Mammary epithelial cell (primary cell): ENCODE results near the gene SRGAP2C.
"Not testable (repeated sequence)": the region's sequence is repeated elsewhere in the genome, so short reads cannot be mapped to it uniquely, and the experiment has no call there.

ENCODE experiments used
- CTCF ChIP-seq, 2 donors: IDR thresholded peaks in 1 of 2; conservative IDR thresholded peaks in 1 of 2; 2 replicates each; pipeline ENCODE4 v1.5.1; 2011 to 2012; ENCODE audit warnings: inconsistent platforms in 2 of 2, low read length in 2 of 2, mild to moderate bottlenecking in 2 of 2, control low read depth in 1 of 2, low read depth in 1 of 2; ENCODE audit not compliant: insufficient read depth in 1 of 2; ENCODE audit errors: extremely low read depth in 1 of 2
- EZH2 ChIP-seq: IDR thresholded peaks from 2 replicates; pipeline ENCODE4 v1.6.1; 2012; ENCODE audit warnings: low read length, inconsistent platforms, borderline replicate concordance

GRCh38 chr1:121165296-121165695 lies 19.5 kb upstream of the SRGAP2C start:
- TF ChIP-seq CTCF (conservative IDR thresholded peaks at IDR 0.05 in 1 of 2, IDR thresholded peaks at IDR 0.05 in 1 of 2; ENCODE audit: extremely low read depth in 1 of 2, insufficient read depth in 1 of 2, low read depth in 1 of 2, low read length in 2 of 2); EZH2: not testable (repeated sequence)
